GM23338 (cell line): ENCODE results near the gene RGSL1. TPM values are rescaled to one million over a fixed set of nuclear protein-coding genes. Genes with fewer than 3 reads are reported as not detected.

Experiments
- ATAC-seq: fragments of 200-7000 bp; cut with Tn5 transposase; 3 replicates; pipeline ENCODE4 v1.9.1; 2020
- DNase-seq: peaks from one replicate; pipeline ENCODE4 v3.0.0-alpha.2; 2015; ENCODE audit warnings: low spot score
- H2AFZ ChIP-seq: fragments of 200-600 bp; sonication (generic); 2 replicates; pipeline ENCODE4 v1.8.0; 2016; ENCODE audit warnings: antibody characterized with exemption, mild to moderate bottlenecking, moderate library complexity
- H3F3A ChIP-seq: fragments of 200-600 bp; sonication (generic); replicated peaks from 2 replicates; pipeline ENCODE4 v1.8.0; 2017; ENCODE audit warnings: antibody characterized with exemption, mixed run types, low read depth
- H3K27ac ChIP-seq: fragments of 200-600 bp; sonication (generic); 2 replicates; pipeline ENCODE4 v1.6.1; 2016; ENCODE audit warnings: low read depth
- H3K27me3 ChIP-seq: fragments of 200-600 bp; sonication (generic); 2 replicates; pipeline ENCODE4 v1.8.0; 2016; ENCODE audit warnings: mild to moderate bottlenecking, mixed run types, moderate library complexity; ENCODE audit not compliant: insufficient read depth
- H3K36me3 ChIP-seq: fragments of 200-600 bp; sonication (generic); 2 replicates; pipeline ENCODE4 v1.8.0; 2016; ENCODE audit warnings: mild to moderate bottlenecking; ENCODE audit not compliant: insufficient read depth
- H3K4me1 ChIP-seq: fragments of 200-600 bp; sonication (generic); 2 replicates; pipeline ENCODE4 v1.8.0; 2016; ENCODE audit warnings: mild to moderate bottlenecking, moderate library complexity; ENCODE audit not compliant: insufficient read depth
- H3K4me2 ChIP-seq: fragments of 200-600 bp; sonication (generic); 2 replicates; pipeline ENCODE4 v1.7.1; 2017; ENCODE audit warnings: mixed run types
- H3K4me3 ChIP-seq: fragments of 200-600 bp; sonication (generic); 2 replicates; pipeline ENCODE4 v1.6.1; 2016; ENCODE audit warnings: mixed run types
- H3K79me2 ChIP-seq: fragments of 200-600 bp; sonication (generic); replicated peaks from 2 replicates; pipeline ENCODE4 v1.8.0; 2017; ENCODE audit warnings: mild to moderate bottlenecking; ENCODE audit not compliant: insufficient read depth
- H3K9me2 ChIP-seq: fragments of 200-600 bp; sonication (generic); 2 replicates; pipeline ENCODE4 v1.8.0; 2017; ENCODE audit not compliant: insufficient read depth
- H4K20me1 ChIP-seq: fragments of 200-600 bp; sonication (generic); replicated peaks from 2 replicates; pipeline ENCODE4 v1.8.0; 2017; ENCODE audit warnings: mild to moderate bottlenecking; ENCODE audit not compliant: insufficient read depth
- H3K27ac Mint-ChIP-seq: 2 replicates; pipeline ENCODE4 v1.8.0; 2020; ENCODE audit warnings: inconsistent platforms, mild to moderate bottlenecking, moderate library complexity, mixed read lengths
- H3K27me3 Mint-ChIP-seq: 3 replicates; pipeline ENCODE4 v1.8.0; 2022; ENCODE audit warnings: low read depth, mild to moderate bottlenecking, moderate library complexity, mixed read lengths, inconsistent platforms; ENCODE audit not compliant: insufficient read depth, poor library complexity
- H3K36me3 Mint-ChIP-seq: 3 replicates; pipeline ENCODE4 v1.8.0; 2021; ENCODE audit warnings: low read depth, mild to moderate bottlenecking, inconsistent platforms, moderate library complexity, mixed read lengths
- H3K4me1 Mint-ChIP-seq: 3 replicates; pipeline ENCODE4 v1.8.0; 2020; ENCODE audit warnings: mild to moderate bottlenecking, inconsistent platforms, mixed read lengths
- H3K4me3 Mint-ChIP-seq: 3 replicates; pipeline ENCODE4 v1.8.0; 2021; ENCODE audit warnings: moderate library complexity, mild to moderate bottlenecking, inconsistent platforms, mixed read lengths
- H3K9me3 Mint-ChIP-seq: 3 replicates; pipeline ENCODE4 v1.8.0; 2020; ENCODE audit warnings: moderate library complexity, mild to moderate bottlenecking, inconsistent platforms, mixed read lengths
- CREB1 ChIP-seq: fragments of 250-450 bp; sonication (Bioruptor Pico); IDR thresholded peaks from 2 replicates; pipeline ENCODE4 v1.5.0; 2020; ENCODE audit warnings: low read depth, mild to moderate bottlenecking, moderate library complexity
- EZH2 ChIP-seq: fragments of 200-600 bp; sonication (generic); IDR thresholded peaks from one replicate; pipeline ENCODE4 v1.8.0; 2017; ENCODE audit warnings: antibody characterized with exemption, mild to moderate bottlenecking, low read depth; ENCODE audit not compliant: unreplicated experiment
- EZH2phosphoT487 ChIP-seq: fragments of 200-600 bp; sonication (generic); IDR thresholded peaks from one replicate; pipeline ENCODE4 v1.8.1; 2018; ENCODE audit warnings: antibody characterized with exemption; ENCODE audit not compliant: unreplicated experiment
- JUNB ChIP-seq: IDR thresholded peaks from one replicate; pipeline ENCODE4 v1.6.1; 2016; ENCODE audit warnings: antibody characterized with exemption; ENCODE audit not compliant: unreplicated experiment
- NANOG ChIP-seq: IDR thresholded peaks from 2 replicates; pipeline ENCODE4 v1.6.1; 2016; ENCODE audit warnings: antibody characterized with exemption, borderline replicate concordance
- POLR2AphosphoS5 ChIP-seq: IDR thresholded peaks from 2 replicates; pipeline ENCODE4 v1.6.1; 2016; ENCODE audit warnings: antibody characterized with exemption, low read depth
- STAT1 ChIP-seq: IDR thresholded peaks from one replicate; pipeline ENCODE4 v1.6.1; 2016; ENCODE audit warnings: antibody characterized with exemption; ENCODE audit not compliant: unreplicated experiment
- ZNF331 ChIP-seq: fragments of 250-450 bp; sonication (Bioruptor Pico); IDR thresholded peaks from 2 replicates; pipeline ENCODE4 v1.5.0; 2020; ENCODE audit warnings: low read depth, mild to moderate bottlenecking, moderate library complexity
- polyA plus RNA-seq: library from polyadenylated mRNA; unstranded; fragments of >200 nt; fragmentation: Nextera tagmentation; extraction: Ambion mirVana; gene quantifications from 2 replicates; pipeline ENCODE4 v1.2.1, GENCODE V29; 2016
- total RNA-seq: library from RNA; depleted of rRNA; stranded (reverse); fragments of >200 nt; shearing (Covaris generic); gene quantifications from 2 replicates; pipeline ENCODE4 v1.2.3, GENCODE V29; 2014
- TF ChIP-seq, protein P1 (sequence below): IDR thresholded peaks from one replicate; pipeline ENCODE4 v1.6.1; 2018; ENCODE audit warnings: antibody characterized with exemption; ENCODE audit not compliant: unreplicated experiment
- TF ChIP-seq, protein P2 (sequence below), 2 experiments: fragments of 200-600 bp in 1 of 2; sonication (generic) in 1 of 2; conservative IDR thresholded peaks; 2 replicates each; pipeline versions ENCODE4 v1.5.1 to v1.6.1; 2016 to 2017; ENCODE audit warnings: antibody characterized with exemption in 2 of 2, low read depth in 2 of 2, mild to moderate bottlenecking in 2 of 2, moderate library complexity in 1 of 2
- TF ChIP-seq, protein P3 (sequence below): IDR thresholded peaks from 2 replicates; pipeline ENCODE4 v1.6.1; 2016; ENCODE audit warnings: antibody characterized with exemption

The RGSL1 gene
- total and polyA plus RNA-seq, 2 experiments from 2014 or later, result not detected

DNA sequence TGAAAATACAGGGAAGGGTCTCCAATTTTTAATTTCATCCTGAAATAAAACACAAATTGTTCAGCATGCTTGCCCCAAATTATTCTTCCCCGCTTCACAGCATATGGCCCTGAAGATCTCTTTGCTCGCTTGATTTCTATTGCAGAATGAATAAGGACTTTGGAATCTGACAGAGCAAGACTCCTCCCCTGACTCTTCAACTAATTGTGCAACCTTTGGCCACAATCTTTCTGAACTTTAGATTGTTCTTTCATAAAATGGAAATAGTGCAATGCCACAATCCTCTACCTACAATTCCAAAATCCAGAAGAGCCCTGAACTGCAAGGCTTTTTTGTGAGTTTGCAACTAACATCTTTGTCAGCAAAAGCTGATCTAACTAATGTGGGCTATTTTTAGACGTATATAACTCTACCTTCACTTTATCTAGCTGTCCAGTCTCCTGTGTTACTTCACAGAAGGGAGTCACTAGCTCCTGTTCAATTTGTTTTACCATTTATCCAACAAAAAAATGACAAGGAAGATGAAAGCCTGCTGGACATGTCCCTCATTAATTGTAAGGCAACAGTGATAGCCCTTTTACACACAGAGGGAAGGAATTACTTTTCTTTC is 125.7 kb downstream of the RGSL1 start (continued):
- TF ChIP-seq, protein P1, sequence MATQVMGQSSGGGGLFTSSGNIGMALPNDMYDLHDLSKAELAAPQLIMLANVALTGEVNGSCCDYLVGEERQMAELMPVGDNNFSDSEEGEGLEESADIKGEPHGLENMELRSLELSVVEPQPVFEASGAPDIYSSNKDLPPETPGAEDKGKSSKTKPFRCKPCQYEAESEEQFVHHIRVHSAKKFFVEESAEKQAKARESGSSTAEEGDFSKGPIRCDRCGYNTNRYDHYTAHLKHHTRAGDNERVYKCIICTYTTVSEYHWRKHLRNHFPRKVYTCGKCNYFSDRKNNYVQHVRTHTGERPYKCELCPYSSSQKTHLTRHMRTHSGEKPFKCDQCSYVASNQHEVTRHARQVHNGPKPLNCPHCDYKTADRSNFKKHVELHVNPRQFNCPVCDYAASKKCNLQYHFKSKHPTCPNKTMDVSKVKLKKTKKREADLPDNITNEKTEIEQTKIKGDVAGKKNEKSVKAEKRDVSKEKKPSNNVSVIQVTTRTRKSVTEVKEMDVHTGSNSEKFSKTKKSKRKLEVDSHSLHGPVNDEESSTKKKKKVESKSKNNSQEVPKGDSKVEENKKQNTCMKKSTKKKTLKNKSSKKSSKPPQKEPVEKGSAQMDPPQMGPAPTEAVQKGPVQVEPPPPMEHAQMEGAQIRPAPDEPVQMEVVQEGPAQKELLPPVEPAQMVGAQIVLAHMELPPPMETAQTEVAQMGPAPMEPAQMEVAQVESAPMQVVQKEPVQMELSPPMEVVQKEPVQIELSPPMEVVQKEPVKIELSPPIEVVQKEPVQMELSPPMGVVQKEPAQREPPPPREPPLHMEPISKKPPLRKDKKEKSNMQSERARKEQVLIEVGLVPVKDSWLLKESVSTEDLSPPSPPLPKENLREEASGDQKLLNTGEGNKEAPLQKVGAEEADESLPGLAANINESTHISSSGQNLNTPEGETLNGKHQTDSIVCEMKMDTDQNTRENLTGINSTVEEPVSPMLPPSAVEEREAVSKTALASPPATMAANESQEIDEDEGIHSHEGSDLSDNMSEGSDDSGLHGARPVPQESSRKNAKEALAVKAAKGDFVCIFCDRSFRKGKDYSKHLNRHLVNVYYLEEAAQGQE, result no peak
- TF ChIP-seq JUNB, result no peak
- TF ChIP-seq EZH2phosphoT487, result no peak
- TF ChIP-seq, protein P2, sequence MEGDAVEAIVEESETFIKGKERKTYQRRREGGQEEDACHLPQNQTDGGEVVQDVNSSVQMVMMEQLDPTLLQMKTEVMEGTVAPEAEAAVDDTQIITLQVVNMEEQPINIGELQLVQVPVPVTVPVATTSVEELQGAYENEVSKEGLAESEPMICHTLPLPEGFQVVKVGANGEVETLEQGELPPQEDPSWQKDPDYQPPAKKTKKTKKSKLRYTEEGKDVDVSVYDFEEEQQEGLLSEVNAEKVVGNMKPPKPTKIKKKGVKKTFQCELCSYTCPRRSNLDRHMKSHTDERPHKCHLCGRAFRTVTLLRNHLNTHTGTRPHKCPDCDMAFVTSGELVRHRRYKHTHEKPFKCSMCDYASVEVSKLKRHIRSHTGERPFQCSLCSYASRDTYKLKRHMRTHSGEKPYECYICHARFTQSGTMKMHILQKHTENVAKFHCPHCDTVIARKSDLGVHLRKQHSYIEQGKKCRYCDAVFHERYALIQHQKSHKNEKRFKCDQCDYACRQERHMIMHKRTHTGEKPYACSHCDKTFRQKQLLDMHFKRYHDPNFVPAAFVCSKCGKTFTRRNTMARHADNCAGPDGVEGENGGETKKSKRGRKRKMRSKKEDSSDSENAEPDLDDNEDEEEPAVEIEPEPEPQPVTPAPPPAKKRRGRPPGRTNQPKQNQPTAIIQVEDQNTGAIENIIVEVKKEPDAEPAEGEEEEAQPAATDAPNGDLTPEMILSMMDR (conservative IDR thresholded peaks at IDR 0.05; ENCODE audit: low read depth in 2 of 2), result no peak
- TF ChIP-seq STAT1, result no peak
- no peak for TF ChIP-seq ZNF331 (CRISPR knock-in tag)
- TF ChIP-seq POLR2AphosphoS5, result no peak
- no peak for TF ChIP-seq NANOG

DNA sequence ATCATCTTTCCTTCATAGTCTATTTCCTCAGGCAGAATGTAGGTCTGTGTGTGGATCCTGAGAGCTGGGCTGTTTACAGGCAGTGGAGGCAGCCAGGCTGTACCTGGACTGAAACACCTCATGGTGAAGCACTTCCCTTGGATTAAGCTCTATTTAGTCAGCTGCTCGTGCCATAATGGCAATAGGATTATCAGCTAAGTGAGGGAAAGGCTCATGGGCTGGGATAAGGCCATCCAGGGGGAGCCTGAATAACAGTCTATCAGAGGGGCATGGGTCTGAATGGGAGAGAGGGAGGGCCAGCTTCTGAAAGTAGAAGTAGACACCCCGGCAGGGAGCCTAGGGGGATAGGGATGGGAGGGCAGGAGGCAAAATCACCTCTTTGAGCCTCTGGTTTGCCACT is 130.8 kb downstream of the RGSL1 start:
- H3K27ac Mint-ChIP-seq, result no peak overlapping the region
- Histone ChIP-seq H3F3A (no peaks in the 10 kb centered on the region), H3K4me2 (no peak overlapping the region), H3K79me2 (no peaks in the 10 kb centered on the region), H2AFZ (no peak overlapping the region), H3K4me3 (no peak overlapping the region), H3K9me2 (no peaks in the 10 kb centered on the region; the same call in none of the 2 replicates), H3K4me1 (no peaks in the 10 kb centered on the region), H3K36me3 (no peaks in the 10 kb centered on the region), H3K27me3 (no peaks in the 10 kb centered on the region), H4K20me1 (no peaks in the 10 kb centered on the region), H3K27ac (no peak overlapping the region)
- H3K4me3 Mint-ChIP-seq, result no peak overlapping the region
- H3K27me3 Mint-ChIP-seq, result no peaks in the 10 kb centered on the region
- no peak for DNase-seq
- no peak for ATAC-seq
- TF ChIP-seq STAT1 (no peak), CREB1 (CRISPR knock-in tag) (no peak), ZNF331 (CRISPR knock-in tag) (no peak), EZH2 (no peak)
- TF ChIP-seq, protein P3, sequence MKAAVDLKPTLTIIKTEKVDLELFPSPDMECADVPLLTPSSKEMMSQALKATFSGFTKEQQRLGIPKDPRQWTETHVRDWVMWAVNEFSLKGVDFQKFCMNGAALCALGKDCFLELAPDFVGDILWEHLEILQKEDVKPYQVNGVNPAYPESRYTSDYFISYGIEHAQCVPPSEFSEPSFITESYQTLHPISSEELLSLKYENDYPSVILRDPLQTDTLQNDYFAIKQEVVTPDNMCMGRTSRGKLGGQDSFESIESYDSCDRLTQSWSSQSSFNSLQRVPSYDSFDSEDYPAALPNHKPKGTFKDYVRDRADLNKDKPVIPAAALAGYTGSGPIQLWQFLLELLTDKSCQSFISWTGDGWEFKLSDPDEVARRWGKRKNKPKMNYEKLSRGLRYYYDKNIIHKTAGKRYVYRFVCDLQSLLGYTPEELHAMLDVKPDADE, result no peak
- H3K36me3 Mint-ChIP-seq, result no peaks in the 10 kb centered on the region
- H3K9me3 Mint-ChIP-seq, result no peaks in the 10 kb centered on the region
- no peaks in the 10 kb centered on the region for H3K4me1 Mint-ChIP-seq
